GM18861 (cell line): Measurements from ENCODE around the gene ACAA1.
"Not testable (repeated sequence)": the region's sequence is repeated elsewhere in the genome, so short reads cannot be mapped to it uniquely, and the experiment has no call there.

ENCODE experiments used
- ATAC-seq: cut with Tn5 transposase; IDR thresholded peaks from one replicate; pipeline ENCODE4 v1.9.1; 2021; ENCODE audit not compliant: unreplicated experiment

The ACAA1 gene

GRCh38 chr3:38083871-38084333, 53.0 kb downstream of the ACAA1 start:
- ATAC-seq: no peak

- ATAC-seq: not testable (repeated sequence)
Observed at GRCh38 chr3:38083254-38083653, 53.7 kb downstream of the ACAA1 start.

- ATAC-seq: not testable (repeated sequence)
Observed at GRCh38 chr3:38082296-38082695, 54.6 kb downstream of the ACAA1 start.

GRCh38 chr3:38077073-38077472, 59.9 kb downstream of the ACAA1 start:
- not testable (repeated sequence) for ATAC-seq
